HepG2 (cell line): ENCODE measurements around the gene BEST2. TPM values are rescaled to one million over a fixed set of nuclear protein-coding genes. Genes with fewer than 3 reads are reported as not detected.

Experiments
- ATF7-NPFF ChIP-seq: sonication (generic); formaldehyde crosslinking; IDR thresholded peaks from 2 replicates; pipeline ENCODE4 v1.8.1; 2023; ENCODE audit warnings: mild to moderate bottlenecking, low read depth, missing genetic modification reagents, moderate library complexity
- FOXM1 ChIP-seq: sonication (generic); formaldehyde crosslinking; IDR thresholded peaks from 2 replicates; pipeline ENCODE4 v1.5.0; 2020; ENCODE audit warnings: missing genetic modification reagents
- GMEB1 ChIP-seq: sonication (generic); formaldehyde crosslinking; IDR thresholded peaks from 2 replicates; pipeline ENCODE4 v1.5.1; 2020; ENCODE audit warnings: missing genetic modification reagents, mild to moderate bottlenecking, borderline replicate concordance
- ISL2 ChIP-seq: sonication (generic); formaldehyde crosslinking; IDR thresholded peaks from 2 replicates; pipeline ENCODE4 v1.5.0; 2020; ENCODE audit warnings: missing genetic modification reagents
- JUN ChIP-seq: sonication (generic); formaldehyde crosslinking; IDR thresholded peaks from 2 replicates; pipeline ENCODE4 v1.4.0; 2020; ENCODE audit warnings: mild to moderate bottlenecking, missing genetic modification reagents
- RBFOX2 ChIP-seq: fragments of 200-400 bp; formaldehyde crosslinking; IDR thresholded peaks from 2 replicates; pipeline ENCODE4 v1.6.1; 2017; ENCODE audit warnings: low read depth, mild to moderate bottlenecking, low read length
- ZFAT ChIP-seq: sonication (generic); formaldehyde crosslinking; conservative IDR thresholded peaks from 2 replicates; pipeline ENCODE4 v1.8.1; 2023; ENCODE audit warnings: missing genetic modification reagents, inconsistent platforms
- ZFP91 ChIP-seq: sonication (generic); formaldehyde crosslinking; IDR thresholded peaks from 2 replicates; pipeline ENCODE4 v1.9.0; 2022; ENCODE audit warnings: missing genetic modification reagents, mild to moderate bottlenecking, borderline replicate concordance
- ZGPAT ChIP-seq: IDR thresholded peaks from 2 replicates; pipeline ENCODE4 v1.6.1; 2016; ENCODE audit warnings: mild to moderate bottlenecking
- ZHX2 ChIP-seq, 2 experiments: sonication (generic) in 1 of 2; formaldehyde crosslinking in 1 of 2; IDR thresholded peaks; 2 replicates each; pipeline versions ENCODE4 v1.6.1 to v1.9.0; 2014 to 2022; ENCODE audit warnings: antibody characterized with exemption in 1 of 2, borderline replicate concordance in 1 of 2, inconsistent platforms in 1 of 2, low read depth in 1 of 2, missing genetic modification reagents in 1 of 2
- ZNF451 ChIP-seq: sonication (generic); formaldehyde crosslinking; IDR thresholded peaks from 2 replicates; pipeline ENCODE4 v1.5.0; 2020; ENCODE audit warnings: mild to moderate bottlenecking, missing genetic modification reagents
- ZNF691 ChIP-seq: sonication (generic); formaldehyde crosslinking; IDR thresholded peaks from 2 replicates; pipeline ENCODE4 v1.4.0; 2020; ENCODE audit warnings: missing genetic modification reagents, low read depth, mild to moderate bottlenecking, borderline replicate concordance
- ZSCAN31 ChIP-seq: sonication (generic); formaldehyde crosslinking; IDR thresholded peaks from 2 replicates; pipeline ENCODE4 v1.5.0; 2020; ENCODE audit warnings: low read depth, mild to moderate bottlenecking, missing genetic modification reagents
- polyA plus RNA-seq, 8 experiments: library from polyadenylated mRNA; depleted of rRNA in 3 of 8; stranded (reverse) in 7 of 8; unstranded in 1 of 8; fragments of >200 nt; fragmentation: Illumina TruSeq in 4 of 8; extraction: Trizol in 4 of 8; gene quantifications; 2 replicates each; pipeline versions ENCODE4 v1.2.1 to v1.2.3, GENCODE V29; 2011 to 2016; ENCODE audit warnings: low read depth in 4 of 8, missing spikeins in 1 of 8, mixed read lengths in 1 of 8; ENCODE audit not compliant: insufficient read depth in 1 of 8
- total RNA-seq, 5 experiments: library from RNA; depleted of rRNA; stranded (reverse); fragments of >200 nt; fragmentation: Illumina TruSeq; extraction: Trizol; gene quantifications; 2 replicates each; pipeline ENCODE4 v1.2.3, GENCODE V29; 2016; ENCODE audit warnings: low read depth in 1 of 5

The BEST2 gene
- total and polyA plus RNA-seq, 2 of the 13 experiments (the other 11 are each of a cell fraction or from before 2014, with no cell fraction given) = not detected

- TF ChIP-seq ZGPAT (CRISPR knock-in tag) = peak; percentile 87
- TF ChIP-seq JUN = 0 out of 2 replicates have a peak, but pooled peaks have one; percentile 55
- TF ChIP-seq RBFOX2 = peak; percentile 91
- peak; percentile 62; the same call in 1 of the 2 replicates for TF ChIP-seq ZNF451 (CRISPR knock-in tag)
- peak; percentile 65; the same call in 1 of the 2 replicates for TF ChIP-seq FOXM1 (CRISPR knock-in tag)
- TF ChIP-seq ZSCAN31 (CRISPR knock-in tag) = peak; percentile 65; the same call in 1 of the 2 replicates
- peak; percentile 92 for TF ChIP-seq ZFP91 (CRISPR knock-in tag)
- TF ChIP-seq ZNF691 = peak; percentile 62; the same call in 1 of the 2 replicates
- no peak for TF ChIP-seq ZHX2 (IDR thresholded peaks at IDR 0.05; ENCODE audit: low read depth)
- TF ChIP-seq ZHX2 (CRISPR knock-in tag; IDR thresholded peaks at IDR 0.05; ENCODE audit: borderline replicate concordance) = peak; percentile 90; the same call in 1 of the 2 replicates
- peak; percentile 100 for TF ChIP-seq GMEB1
- peak; percentile 77; the same call in 1 of the 2 replicates for TF ChIP-seq ATF7-NPFF (CRISPR knock-in tag)
- peak; percentile 65 for TF ChIP-seq ISL2
- 0 out of 2 replicates have a peak, but pooled peaks have one; percentile 47 for TF ChIP-seq ZFAT (CRISPR knock-in tag)
These were observed 54.9 kb downstream of the BEST2 start, which contains the start of gene RNASEH2A (continued) for GRCh38 chr19:12806242-12807081.
